HG03565 (cell line): ENCODE results near the gene PHACTR2.

Experiments
- ATAC-seq: cut with Tn5 transposase; IDR thresholded peaks from one replicate; pipeline ENCODE4 v1.9.1; 2021; ENCODE audit warnings: mild to moderate bottlenecking, moderate library complexity; ENCODE audit not compliant: unreplicated experiment

The PHACTR2 gene

DNA sequence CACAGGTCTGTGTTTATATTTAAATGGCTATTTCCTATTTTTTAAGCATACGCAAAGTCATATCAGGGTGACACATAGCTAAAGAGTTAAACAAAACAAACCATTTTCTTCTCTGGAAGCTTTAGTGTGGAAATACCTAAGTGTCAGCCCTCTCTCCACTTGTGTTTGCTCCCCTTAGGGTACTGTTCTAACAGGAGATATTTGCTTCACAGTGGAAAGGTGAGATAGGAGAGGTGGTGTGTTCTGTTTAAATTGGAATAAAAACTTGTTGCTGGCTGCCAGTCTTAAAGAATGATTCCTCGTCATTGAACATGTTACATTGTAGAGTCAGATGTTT is 18.9 kb downstream of the PHACTR2 start:
- ATAC-seq: no peak

DNA sequence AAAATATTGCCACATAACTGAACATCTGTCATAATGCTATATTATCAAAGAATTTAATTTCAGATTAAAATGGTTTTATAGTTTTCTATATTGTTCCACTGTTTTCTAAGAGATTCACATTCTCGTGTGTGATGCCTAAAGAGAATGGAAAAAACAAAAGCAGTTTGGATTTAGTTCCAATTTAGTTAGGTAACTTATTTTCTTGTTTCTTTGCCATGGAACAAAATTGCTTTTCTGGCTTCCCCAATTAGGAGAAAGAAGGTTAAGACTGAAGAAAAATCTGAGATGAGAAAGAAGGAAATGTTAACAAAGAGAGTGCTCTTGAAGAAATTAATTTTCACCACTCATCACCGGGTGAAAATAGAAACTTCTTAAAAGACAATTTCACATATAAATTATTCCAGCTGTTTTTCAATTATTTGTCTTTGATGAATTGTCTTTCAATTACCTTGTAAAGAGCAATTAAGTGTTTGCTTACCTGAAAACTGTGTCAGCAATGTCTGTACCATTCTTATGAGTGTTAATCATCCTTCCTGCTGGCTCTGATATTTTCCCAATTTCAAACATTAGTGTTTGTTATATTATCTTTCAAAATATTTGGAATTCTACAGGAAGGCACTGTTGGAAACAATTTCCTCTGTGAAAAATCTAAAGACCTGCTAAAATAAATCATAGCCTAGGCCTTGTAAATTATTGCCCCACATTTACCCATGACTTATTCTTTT is 19.5 kb downstream of the PHACTR2 start:
- ATAC-seq: no peak

DNA sequence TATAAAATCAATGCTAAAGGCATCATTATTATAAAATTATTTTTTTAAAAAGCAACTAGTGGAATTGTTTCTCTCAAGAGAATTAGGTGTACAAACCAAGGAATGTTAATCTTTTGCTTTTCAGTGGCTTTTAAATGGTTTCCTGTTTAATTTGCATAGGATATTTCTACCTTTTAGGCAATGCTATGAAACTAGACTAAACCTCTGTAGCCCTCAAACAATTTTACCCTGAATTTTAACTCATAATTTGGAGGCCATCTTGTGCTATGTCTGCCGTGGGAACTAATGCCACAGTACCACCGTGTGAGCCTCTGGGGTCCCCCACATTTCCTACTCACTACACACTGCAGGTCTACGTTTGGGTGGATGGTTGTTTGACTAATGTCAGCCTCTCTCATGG is 20.6 kb downstream of the PHACTR2 start:
- no peak for ATAC-seq

DNA sequence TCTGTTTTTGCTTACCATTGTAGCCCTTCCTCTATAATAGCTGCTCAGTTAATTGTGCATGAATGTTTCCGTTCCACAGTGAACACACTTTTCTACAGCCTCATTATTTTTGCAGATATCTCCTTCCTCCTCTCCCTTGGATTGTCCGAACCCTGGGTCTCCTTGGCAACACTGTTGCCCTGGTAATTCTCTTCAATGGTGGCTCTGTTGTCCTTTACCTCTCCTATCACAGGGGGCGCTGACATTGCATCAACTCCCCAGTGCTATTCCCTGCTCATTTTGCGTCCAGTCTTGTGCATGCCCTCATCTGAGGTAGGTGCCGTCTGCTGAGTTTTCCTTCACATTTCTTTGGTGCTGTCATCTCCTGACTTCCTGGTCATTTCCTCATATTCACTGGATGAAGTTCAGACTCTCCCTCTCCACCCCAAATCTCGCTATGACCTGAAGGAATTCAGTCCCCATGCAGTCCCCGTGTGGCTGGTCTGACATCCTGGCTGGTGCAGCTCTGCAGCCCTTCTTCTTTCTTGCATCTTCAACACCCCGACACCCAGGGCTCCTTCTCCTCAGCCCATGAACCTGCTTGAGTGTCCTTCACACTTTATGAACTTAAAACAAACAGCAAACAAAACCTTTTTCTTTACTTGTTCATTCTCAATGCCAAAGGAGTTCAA is 21.1 kb downstream of the PHACTR2 start:
- ATAC-seq: no peak

DNA sequence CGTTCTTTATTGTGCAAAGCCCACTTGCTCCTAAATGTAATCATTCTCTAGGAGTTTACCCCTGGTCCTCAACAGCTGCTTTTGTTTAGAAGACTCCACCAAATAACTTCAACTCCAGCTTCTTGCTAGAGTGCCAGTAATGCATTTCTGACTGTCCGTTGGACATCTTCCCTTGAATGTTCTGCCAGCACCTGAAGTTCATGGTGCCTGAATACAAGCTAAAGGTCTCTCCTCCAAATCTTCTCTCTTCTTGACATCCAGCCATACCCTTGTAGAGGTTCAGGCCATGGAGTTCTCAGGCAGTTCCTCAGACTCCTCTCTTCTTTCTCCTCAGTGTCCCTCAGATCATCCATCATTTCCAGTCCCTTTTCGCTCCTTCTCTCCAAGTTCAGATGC is 21.7 kb downstream of the PHACTR2 start:
- ATAC-seq: no peak

DNA sequence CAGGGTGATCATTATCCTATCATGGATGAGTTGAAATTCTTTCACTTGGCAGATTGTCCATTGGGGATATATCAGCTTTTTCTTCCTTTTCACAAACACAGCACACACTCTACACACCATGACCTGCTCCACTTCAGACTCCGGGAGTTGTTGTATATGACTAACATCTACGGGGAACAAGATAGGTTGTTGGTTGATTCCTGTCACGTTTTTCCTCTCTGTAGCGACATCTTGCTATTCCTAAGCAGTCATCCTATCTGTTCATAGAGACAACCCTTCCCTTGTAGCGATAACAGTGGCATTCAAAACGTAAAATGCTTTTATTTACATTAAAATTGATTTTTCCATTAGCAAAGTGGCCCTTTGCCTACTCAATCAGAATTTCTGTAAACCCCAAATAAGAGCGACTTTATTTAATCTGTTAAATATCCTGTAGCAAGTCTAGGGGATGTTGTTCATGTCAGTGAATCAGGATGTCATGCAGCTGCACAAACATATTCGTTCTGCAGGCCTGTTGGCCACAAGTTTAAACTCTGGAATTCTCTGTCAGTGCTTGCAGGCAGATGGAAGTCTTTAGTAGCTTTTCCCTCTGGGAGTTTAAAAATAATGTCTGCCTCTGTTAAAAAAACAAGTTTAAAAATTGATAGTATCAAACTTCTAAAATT is 23.1 kb downstream of the PHACTR2 start:
- no peak for ATAC-seq

DNA sequence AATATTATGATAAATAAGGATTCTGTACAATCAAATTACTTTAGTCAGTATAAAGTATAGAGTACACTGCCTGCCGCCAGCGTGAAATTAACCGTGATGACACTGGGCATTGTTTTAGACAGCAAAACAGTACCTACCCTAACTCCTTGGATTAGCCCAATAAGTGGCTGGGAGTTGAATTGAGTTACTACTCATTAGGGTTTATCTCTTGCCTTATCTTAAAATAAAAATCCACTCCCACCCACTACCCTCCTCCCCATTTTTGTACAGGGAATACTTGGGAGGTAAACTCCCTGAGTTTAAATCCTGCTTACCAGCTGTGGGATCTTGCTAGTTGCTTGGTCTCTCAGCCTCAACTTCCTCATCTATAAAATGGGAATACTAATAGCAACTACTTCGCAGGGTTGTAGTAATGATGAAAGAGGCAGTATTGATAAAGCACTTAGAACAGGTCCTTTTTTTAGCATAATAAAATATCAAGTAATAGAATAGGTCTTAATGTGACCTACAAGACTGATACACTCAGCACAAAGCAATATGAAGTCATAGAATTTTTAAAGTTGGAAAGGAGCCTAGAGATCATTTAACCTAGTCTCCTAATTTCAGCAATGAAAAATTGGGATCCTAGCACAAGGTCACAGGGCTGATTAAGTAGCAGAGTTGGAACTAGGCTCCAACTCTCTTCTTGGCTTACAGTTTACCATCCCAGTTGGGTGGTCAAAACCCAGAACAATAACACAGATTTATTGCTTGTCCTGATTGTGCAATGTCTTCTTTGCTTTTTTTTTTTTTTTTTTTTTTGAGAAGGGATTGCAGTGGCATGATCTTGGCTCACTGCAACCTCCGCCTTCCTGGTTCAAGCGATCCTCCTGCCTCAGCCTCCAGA is 23.8 kb downstream of the PHACTR2 start:
- no peak for ATAC-seq

DNA sequence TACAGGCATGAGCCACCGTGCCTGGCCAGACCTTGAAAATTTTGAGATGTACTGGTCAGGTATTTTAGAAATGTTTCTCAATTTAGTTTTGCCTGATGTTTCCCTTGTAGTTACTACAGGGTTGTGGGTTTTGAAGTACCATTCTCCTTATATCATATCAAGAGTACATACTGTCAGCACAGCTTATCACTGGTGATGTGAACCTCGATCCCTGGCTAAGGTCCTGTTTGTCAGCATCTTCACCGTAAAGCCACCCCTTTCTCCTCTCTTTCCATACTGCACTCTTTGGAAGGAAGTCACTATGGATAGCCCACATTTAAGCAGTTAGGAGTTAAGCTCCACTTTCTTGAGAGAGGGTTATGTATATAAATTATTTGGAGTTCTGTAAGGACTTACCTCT is 27.8 kb downstream of the PHACTR2 start:
- no peak for ATAC-seq

DNA sequence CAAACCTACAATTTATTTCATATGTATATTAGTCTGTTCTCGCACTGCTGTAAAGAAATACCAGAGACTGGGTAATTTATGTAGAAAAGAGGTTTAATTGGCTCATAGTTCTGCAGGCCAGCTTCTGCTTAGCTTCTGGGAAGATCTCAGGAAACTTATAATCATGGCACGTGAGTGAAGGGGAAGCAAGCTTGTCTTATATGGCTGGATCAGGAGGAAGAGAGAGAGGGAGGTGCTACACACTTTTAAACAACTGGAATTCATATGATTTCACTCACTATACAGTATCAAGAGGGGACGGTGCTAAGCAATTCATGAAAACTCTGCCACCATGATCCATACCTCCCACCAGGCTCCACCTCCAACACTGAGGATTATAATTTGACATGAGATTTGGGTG is 29.9 kb downstream of the PHACTR2 start:
- ATAC-seq: no peak

DNA sequence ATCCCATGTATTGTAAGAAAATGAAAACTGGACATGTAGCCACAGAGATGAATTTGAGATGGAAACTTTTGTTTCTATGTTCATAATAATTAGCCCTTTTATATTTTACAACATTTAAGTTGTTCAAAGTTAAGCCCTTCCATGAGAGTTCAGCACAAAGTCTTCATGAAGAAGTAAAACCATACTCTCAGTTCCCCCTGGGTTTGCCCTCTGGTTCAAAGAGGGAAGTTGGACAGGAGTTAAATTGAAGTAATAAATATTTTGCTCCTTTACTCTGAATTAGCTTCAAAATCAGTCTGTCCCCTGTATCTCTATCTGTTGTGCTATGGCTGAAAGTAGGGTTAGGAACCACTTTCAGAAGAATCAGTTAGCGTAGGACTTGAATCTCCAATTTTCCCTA is 31.1 kb downstream of the PHACTR2 start:
- no peak for ATAC-seq

DNA sequence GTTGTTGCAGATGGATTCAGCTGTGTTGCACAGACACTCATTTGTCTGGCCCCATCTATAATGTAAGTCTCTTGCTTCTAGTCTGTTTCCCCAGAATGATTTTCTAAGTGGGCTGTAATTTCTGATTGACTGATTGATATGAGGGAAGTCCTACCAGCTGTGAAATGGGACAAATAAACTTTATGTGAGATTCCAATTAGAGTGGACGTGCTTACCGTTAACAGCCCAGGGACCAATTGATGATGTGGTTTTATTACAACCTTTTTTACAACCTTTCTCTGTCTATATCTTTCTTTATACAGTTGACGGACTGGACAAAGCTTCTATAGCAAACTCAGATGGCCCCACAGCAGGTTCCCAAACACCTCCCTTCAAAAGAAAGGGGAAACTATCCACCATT is 33.9 kb downstream of the PHACTR2 start:
- ATAC-seq: no peak

DNA sequence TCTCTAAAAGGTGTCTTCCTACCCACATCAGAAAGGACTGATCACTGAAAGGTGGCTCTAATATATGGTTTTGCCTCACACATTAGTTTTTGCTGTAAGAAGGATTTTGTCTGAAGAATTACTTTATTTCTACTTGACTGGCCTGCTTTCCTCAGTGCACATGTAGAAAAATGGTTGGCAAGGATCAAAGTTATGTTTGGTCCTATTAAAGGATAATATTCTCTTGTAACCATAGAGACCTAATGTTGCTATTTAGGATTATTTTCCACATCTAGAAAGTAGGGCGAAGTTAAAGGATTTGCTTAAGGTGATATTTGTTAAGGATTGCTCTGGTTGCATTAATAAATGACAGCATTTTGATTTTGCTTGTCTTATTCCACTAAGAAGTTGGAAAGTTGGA is 40.7 kb downstream of the PHACTR2 start:
- no peak for ATAC-seq

DNA sequence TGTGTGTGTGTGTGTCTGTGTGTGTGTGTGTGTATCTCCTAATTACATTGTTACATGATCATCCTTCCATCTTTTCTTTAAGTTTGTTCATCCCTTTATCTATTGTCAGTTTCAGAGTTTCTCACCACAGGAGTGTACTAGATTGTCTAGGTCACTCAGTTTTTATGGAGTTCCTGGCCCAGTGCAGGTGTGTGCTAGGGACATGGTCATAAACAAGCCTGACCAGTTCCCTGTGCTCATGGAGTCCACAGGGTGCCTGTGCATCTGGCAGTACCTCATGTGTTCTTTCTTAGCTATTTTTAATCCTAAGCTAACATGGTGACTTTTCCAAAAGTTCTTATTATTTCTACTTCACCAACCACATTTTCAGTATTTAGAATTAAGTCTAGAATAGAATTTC is 43.9 kb downstream of the PHACTR2 start:
- no peak for ATAC-seq

DNA sequence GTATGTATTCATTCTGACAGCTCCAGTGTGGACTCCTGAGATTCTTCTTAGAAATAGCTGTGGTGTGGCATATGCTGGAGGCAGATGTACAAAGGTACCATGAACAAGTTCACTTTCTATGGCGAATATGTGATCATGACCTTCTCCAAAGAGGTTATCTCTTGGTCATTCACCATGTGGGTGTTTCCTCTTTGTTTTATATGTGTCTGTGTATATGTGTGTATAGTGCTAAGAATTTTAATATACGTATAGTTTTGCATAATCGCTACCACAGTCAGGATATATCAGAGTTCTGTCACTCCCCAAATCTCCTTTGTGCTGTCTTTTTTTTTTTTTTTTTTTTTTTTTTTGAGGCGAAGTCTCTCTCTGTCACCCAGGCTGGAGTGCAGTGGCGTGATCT is 47.1 kb downstream of the PHACTR2 start:
- ATAC-seq: no peak

DNA sequence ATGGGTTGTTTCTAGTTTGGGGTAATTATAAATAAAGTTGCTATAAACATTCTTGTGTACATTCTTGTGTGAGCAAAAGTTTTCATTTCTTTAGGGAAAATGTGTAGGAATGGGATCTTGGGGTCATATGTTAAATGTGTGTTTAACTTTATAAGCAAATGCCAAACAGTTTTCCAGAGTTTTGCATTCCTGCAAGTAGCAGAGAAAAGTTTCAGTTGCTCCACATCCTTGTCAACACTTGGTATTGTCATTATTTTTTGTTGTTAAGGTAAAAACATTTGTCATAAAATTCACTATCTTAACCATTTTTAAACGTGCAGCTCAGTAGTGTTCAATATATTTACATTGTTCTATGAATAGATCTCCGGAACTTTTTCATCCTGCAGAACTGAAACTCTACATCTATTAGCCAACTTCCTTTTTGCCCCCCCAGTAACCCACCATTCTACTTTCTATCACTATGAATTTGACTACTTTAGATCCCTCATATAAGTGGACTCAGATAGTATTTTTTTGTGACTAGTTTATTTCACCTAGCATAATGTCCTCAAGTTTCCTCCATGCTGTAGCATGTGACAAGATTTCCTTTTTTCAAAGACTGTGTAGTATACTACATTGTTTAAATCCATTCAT is 48.4 kb downstream of the PHACTR2 start:
- ATAC-seq: no peak

DNA sequence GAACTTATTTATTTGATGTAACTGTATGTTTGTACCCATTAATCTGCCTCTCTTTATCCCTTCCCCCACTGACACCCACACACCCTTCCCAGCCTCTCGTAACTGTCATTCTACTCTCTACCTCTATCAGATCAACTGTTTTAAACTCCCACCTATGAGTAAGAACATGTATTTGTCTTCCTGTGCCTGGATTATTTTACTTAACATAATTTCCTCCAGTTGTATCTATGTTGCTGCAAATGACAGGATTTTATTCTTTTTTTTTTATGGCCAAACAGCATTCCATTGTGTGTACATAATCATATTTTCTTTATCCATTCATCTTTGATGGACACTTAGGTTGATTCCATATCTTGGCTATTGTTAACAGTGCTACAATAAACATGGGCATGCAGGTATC is 49.3 kb downstream of the PHACTR2 start:
- ATAC-seq: no peak

DNA sequence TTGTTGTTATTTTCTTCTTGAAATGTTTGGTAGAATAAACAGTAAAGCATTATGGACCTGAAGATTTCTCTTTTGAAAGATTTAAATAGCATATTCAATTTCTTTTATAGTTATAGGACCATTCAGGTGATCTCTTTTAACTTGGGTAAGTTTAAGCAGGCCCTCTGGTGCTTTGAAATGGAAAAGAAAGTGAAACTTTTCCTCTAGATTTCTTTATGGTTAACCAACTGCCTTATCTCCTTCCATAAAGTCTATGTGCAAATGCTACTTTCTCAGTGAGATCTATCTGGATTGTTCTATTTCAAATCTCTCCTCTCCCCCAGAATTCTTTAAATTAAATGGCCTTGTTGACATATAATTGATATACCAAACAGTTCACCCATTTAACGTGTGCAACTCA is 54.0 kb downstream of the PHACTR2 start:
- ATAC-seq: no peak

DNA sequence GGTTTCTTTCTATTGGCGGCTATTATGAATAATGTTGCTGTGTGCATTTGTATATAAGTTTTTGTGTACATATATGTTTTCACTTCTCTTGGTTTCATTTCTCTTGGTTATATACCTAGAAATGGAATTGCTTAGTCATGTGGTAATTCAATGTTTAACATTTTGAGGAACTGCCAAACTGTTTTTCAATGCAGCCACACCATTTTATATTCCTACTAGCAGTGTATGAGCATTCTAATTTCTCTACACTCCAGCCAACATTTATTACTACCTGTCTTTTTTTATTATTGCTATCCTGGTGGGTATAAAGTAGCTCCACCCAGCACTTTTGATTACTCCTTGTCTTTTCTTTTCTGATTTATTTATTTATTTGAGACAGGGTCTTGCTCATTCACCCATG is 54.8 kb downstream of the PHACTR2 start:
- ATAC-seq: no peak

DNA sequence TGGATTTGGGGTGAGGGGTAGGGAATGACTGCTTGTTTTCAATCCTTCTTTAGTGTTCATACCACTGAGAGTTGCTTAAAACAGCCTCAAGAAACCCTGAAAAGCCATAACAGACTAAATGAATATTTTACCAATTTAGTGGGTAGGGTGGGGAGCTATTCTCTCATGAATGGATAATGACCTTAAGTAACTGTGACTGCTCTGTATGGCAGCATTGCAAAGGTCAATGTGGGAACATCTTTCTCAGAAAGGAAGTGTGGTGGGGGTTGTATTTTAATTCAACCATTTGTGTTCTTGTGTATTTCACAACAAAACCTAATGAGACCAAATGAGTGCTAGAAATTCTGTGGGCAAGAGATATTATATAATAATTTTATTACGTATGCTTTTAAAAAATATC is 55.7 kb downstream of the PHACTR2 start:
- ATAC-seq: no peak

DNA sequence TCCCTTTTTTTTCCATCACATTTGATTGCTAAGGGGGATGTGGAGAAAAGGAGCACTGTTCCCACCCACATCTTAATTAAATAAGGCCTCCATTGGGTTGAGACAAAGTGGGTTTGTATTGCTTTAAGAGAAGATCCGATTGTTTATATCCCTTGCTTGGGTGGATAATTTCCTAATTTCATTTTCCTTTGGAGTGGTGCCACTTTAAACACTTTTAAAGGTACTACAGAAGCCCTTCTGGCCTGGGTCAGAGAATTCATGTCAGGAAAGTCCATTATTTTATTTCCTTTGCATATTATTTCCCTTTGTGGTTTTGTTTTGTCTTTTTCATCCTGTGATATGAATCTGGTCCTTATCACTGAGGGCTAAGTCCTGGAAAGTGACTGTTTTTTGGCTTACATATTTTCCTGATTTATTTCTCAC is 56.9 kb downstream of the PHACTR2 start:
- ATAC-seq: no peak
